ENCODE results near the gene PPP2R5C. TPM values are rescaled to one million over a fixed set of nuclear protein-coding genes. Genes with fewer than 3 reads are reported as not detected.

Gene PPP2R5C
- polyA plus RNA-seq, 3 donors = 61.9 to 72.5 (median 64.0) TPM

DNA sequence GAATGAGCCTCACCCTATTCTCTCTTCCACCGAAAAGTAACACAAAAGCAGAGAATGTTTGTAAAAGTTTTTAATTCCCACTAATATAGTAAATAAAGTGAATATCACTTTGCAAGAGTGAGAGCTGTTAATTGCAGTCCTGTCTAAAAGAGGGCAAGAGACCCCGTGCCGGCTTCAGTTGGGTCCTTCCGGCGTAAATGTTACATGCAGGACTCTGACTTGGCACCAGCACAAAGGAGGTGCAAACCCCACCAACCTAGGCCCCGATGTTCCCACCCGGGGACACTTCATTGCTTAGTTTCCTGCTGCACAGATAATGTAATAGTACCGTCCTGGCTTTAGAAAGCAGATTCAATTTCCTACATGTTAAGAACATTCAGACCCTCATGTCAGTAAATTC is 136.9 kb downstream of the PPP2R5C start:
- H3K27ac ChIP-seq (ENCODE audit: low read depth in 1 of 2, low read length in 2 of 2) = no peak overlapping the region
- H3K36me3 Mint-ChIP-seq = peaks cover 87 to 96% of the 10 kb centered on the region in 2 donors

GRCh38 chr14:101899263-101899662 is 137.8 kb downstream of the PPP2R5C start:
- no peak overlapping the region for H3K9ac ChIP-seq (ENCODE audit: insufficient read depth, low read length, poor library complexity, severe bottlenecking)

More for the DNA sequence above, 136.9 kb downstream of the PPP2R5C start:
- Mint-ChIP-seq H3K4me1 (no peaks in the 10 kb centered on the region), H3K4me3 (no peak overlapping the region), H3K27ac (peak overlapping the region in 1 of 7 donors; percentile 60), H3K9me3 (peaks cover 0 to 1% (median 0%) of the 10 kb centered on the region in 7 donors), H3K27me3 (ENCODE audit: low read depth in 3 of 3) (no peaks in the 10 kb centered on the region)
- Histone ChIP-seq H3K79me2 (ENCODE audit: insufficient read depth, low read length) (no peaks in the 10 kb centered on the region), H3K4me3 (replicated peaks in 1 of 3; ENCODE audit: low read depth in 2 of 3, low read length in 3 of 3) (no peak overlapping the region), H3K27me3 (ENCODE audit: control insufficient read depth in 2 of 2, insufficient read depth in 2 of 2, low read length in 2 of 2) (no peaks in the 10 kb centered on the region), H4K20me1 (ENCODE audit: insufficient read depth, low read length) (no peaks in the 10 kb centered on the region), H3K9ac (ENCODE audit: insufficient read depth, low read length, poor library complexity, severe bottlenecking) (no peak overlapping the region), H3K9me3 (replicated peaks in 1 of 2; ENCODE audit: control insufficient read depth in 1 of 2, insufficient read depth in 1 of 2, low read length in 2 of 2) (no peaks in the 10 kb centered on the region), H3K4me2 (replicated peaks; ENCODE audit: extremely low read depth, low read length, poor library complexity, severe bottlenecking) (no peak overlapping the region), H2AFZ (ENCODE audit: insufficient read depth, low read depth, low read length, poor library complexity, severe bottlenecking) (no peak overlapping the region), H3K4me1 (ENCODE audit: control insufficient read depth in 1 of 2, insufficient read depth in 2 of 2, low read length in 2 of 2) (no peaks in the 10 kb centered on the region), H3K36me3 (replicated peaks in 1 of 2; ENCODE audit: control insufficient read depth in 1 of 2, insufficient read depth in 2 of 2, low read length in 2 of 2) (peaks cover 89 to 99% of the 10 kb centered on the region in 2 donors)
- no peak for DNase-seq
- intact Hi-C loops (cut with micrococcal nuclease) = loop anchor here in 1 of 2 donors (5.0 kb wide), 1 partner anchor 56 kb away; no protein-coding TSS in a partner anchor
- 100% methylated on average over 7 of the region's 8 CpGs for WGBS (ENCODE audit: insufficient coverage)
- TF ChIP-seq CTCF (IDR thresholded peaks at IDR 0.05) = no peak

More at GRCh38 chr14:101899263-101899662, 137.8 kb downstream of the PPP2R5C start:
- Mint-ChIP-seq H3K27ac (no peak overlapping the region), H3K4me3 (no peak overlapping the region), H3K9me3 (peaks cover 0 to 1% (median 0%) of the 10 kb centered on the region in 7 donors), H3K27me3 (ENCODE audit: low read depth in 3 of 3) (no peaks in the 10 kb centered on the region), H3K4me1 (no peaks in the 10 kb centered on the region), H3K36me3 (peaks cover 85 to 97% of the 10 kb centered on the region in 2 donors)
- 99% methylated on average over 7 of the region's 11 CpGs for WGBS (ENCODE audit: insufficient coverage)
- H2AFZ ChIP-seq (ENCODE audit: insufficient read depth, low read depth, low read length, poor library complexity, severe bottlenecking) = no peak overlapping the region
- TF ChIP-seq CTCF (IDR thresholded peaks at IDR 0.05) = no peak
- no peaks in the 10 kb centered on the region for H3K9me3 ChIP-seq (replicated peaks in 1 of 2; ENCODE audit: control insufficient read depth in 1 of 2, insufficient read depth in 1 of 2, low read length in 2 of 2)
- no peaks in the 10 kb centered on the region for H3K4me1 ChIP-seq (ENCODE audit: control insufficient read depth in 1 of 2, insufficient read depth in 2 of 2, low read length in 2 of 2)
- peaks cover 92 to 99% of the 10 kb centered on the region in 2 donors for H3K36me3 ChIP-seq (replicated peaks in 1 of 2; ENCODE audit: control insufficient read depth in 1 of 2, insufficient read depth in 2 of 2, low read length in 2 of 2)
- intact Hi-C loops (cut with micrococcal nuclease) = loop anchor here in 1 of 2 donors (5.0 kb wide), 1 partner anchor 57 kb away; no protein-coding TSS in a partner anchor
- H4K20me1 ChIP-seq (ENCODE audit: insufficient read depth, low read length) = no peaks in the 10 kb centered on the region
- no peaks in the 10 kb centered on the region for H3K27me3 ChIP-seq (ENCODE audit: control insufficient read depth in 2 of 2, insufficient read depth in 2 of 2, low read length in 2 of 2)
- no peak overlapping the region for H3K4me2 ChIP-seq (replicated peaks; ENCODE audit: extremely low read depth, low read length, poor library complexity, severe bottlenecking)
- no peaks in the 10 kb centered on the region for H3K79me2 ChIP-seq (ENCODE audit: insufficient read depth, low read length)
- H3K27ac ChIP-seq (ENCODE audit: low read depth in 1 of 2, low read length in 2 of 2) = no peak overlapping the region
- no peak overlapping the region for H3K4me3 ChIP-seq (replicated peaks in 1 of 3; ENCODE audit: low read depth in 2 of 3, low read length in 3 of 3)
- no peak for DNase-seq

Measured in CD14-positive monocyte (primary cell).